ENCODE measurements around the gene PRAMEF27.
"Not testable (repeated sequence)": the region's sequence is repeated elsewhere in the genome, so short reads cannot be mapped to it uniquely, and the experiment has no call there.

PRAMEF27 gene

DNA sequence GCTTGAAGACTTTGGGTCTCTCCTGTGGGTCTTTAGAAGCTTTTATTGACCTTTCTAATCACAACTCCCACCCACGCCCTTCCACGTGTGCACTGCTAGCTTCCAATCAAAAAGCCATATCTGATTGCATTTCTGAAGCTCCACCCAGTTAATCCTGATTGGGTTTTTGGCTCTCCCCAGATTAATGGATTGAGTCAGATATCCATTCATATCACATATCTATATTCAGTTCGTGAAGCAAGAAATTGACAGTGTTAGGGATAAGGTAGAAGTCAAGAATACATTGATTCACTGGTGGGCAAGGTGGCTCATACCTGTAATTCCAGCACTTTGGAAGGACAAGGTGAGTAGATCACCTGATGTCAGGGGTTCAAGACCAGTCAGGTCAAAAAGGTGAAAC lies at the start of gene PRAMEF27:
Gene PRAMEF27 (minus strand): TSS at position 101 of the 400 bp plus-strand sequence. CDS start 2,916 bp downstream, outside the sequence.
- DNase-seq (ENCODE audit: low read depth, low spot score), result not testable (repeated sequence)

DNA sequence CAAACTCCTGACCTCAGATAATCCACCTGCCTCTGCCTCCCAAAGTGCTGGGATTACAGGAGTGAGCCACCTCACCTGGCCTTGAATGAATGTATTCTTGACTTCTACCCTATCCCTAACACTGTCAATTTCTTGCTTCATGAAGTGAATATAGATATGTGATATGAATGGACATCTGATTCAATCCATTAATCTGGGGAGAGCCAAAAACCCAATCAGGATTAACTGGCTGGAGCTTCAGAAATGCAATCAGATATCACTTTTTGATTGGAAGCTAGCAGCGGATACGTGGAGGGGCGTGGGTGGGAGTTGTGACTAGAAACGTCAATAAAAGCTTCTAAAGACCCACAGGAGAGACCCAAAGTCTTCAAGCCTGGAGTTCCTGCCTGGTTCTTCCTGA lies 14.1 kb upstream of the PRAMEF27 start, which contains the start of gene PRAMEF25:
Gene PRAMEF25 (plus strand): TSS at position 301 of the 400 bp plus-strand sequence. CDS start 2,920 bp downstream, outside the sequence.
- DNase-seq (ENCODE audit: low read depth, low spot score), result not testable (repeated sequence)

DNA sequence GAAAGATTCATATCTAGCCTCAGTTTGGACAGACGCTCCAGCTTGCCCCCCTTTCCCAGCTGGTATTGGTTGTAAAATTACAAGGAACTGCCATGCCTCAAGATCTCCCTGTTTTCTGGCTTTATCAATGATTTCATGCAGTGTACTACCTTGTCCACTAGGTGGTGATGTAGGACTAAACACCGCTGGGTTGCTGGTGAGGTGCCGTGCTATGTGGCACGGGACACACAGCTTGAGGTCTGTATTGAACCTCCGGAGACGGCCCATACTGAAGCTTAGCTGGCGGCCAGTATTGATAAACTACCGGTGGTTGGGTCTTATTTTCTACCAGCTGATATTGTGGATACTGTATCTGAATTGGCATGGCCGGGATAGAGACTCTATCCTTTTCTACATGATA lies 36.5 kb downstream of the PRAMEF27 start:
- not testable (repeated sequence) for DNase-seq (ENCODE audit: low read depth, low spot score)

DNA sequence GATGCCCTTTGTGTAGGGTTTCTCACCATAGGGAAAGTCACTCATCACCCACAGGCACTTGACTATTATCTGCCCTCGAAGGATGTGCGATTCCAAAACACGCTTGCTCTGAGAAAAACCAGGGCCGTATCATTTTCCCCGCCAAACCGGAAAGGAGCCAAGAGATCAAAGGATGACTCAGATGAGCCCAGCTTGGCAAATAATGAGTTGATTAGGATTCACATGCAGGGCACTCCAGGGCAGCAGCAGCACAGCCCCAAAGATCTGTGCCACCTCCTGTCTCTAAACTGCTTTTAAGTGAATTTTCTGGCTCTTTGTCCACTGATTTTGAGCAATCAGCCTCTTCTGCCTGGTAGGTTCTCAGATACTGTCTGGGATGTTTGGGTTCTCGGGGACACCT lies 44.4 kb downstream of the PRAMEF27 start:
- not testable (repeated sequence) for DNase-seq (ENCODE audit: low read depth, low spot score)

DNA sequence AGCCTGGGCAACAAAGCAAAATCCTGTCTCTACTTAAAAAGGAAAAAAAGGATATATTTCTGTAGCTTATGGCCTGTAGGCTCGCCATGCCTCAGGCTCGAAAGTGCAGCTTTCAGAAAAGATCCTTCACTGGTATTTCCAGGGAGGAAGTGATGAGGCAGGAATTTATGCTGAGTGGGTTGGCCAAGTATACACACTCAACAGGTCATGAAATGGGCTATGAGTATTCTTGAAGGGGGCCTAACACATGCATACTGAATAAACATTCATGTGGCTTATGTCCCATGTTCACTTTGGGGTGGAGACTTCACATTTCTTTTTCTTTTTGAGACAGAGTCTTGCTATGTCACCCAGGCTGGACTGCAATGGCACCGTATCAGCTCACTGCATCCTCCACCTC lies 47.0 kb downstream of the PRAMEF27 start:
- DNase-seq (ENCODE audit: low read depth, low spot score), result not testable (repeated sequence)

DNA sequence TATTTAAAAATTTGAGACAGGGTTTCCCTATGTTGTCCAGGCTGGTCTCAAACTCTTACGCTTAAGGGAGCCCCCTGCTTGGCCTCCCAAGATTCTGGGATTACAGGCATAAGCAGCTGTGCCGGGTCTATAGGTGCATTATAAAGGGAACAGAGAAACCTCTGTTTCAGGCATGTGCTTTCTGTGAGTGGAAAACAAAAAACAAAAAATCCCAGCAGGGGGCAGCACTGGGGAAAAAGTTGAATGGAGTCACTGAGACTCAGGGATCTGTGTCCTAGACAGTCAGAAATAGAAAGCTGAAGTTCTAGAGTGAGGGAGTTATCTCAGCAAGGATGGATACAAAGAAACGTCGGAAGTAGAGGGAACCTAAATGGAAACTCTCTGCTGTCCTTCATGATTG lies 50.6 kb downstream of the PRAMEF27 start:
- DNase-seq (ENCODE audit: low read depth, low spot score), result not testable (repeated sequence)

Measured in smooth muscle cell of the brain vasculature (primary cell).